ENCODE measurements around the gene UCHL3.

GRCh38 chr13:75555836-75556235, 6.2 kb downstream of the UCHL3 start:
- TF ChIP-seq CTCF (IDR thresholded peaks at IDR 0.05) (no peak), POLR2A (IDR thresholded peaks at IDR 0.05) (no peak)

Data from testis (tissue), 2 donors.